K562 treated with DMSO at 1 percent for 48 hours (cell line): ENCODE data around the gene HYAL3. TPM values are rescaled to one million over a fixed set of nuclear protein-coding genes. Genes with fewer than 3 reads are reported as not detected.

ENCODE experiments used
- total RNA-seq: library from RNA; unstranded; fragments of 300-600 nt; gene quantifications from 2 replicates; pipeline ENCODE4 v1.2.3, GENCODE V29; 2022; ENCODE audit warnings: low replicate concordance; ENCODE audit errors: extremely low read depth

HYAL3 gene
- not detected in 2 replicates for total RNA-seq

GRCh38 chr3:50298836-50299637, at the start of gene HYAL3, which contains the start of gene NAA80:
Gene HYAL3 (minus strand): TSS chr3:50299405. CDS start chr3:50295602, 3,803 bp downstream.
Gene NAA80 (minus strand): TSS chr3:50299405. CDS start chr3:50297463, 1,942 bp downstream.

GRCh38 chr3:50345586-50346234, 46.5 kb upstream of the HYAL3 start, which contains the start of gene ZMYND10:
Gene ZMYND10 (minus strand): TSS chr3:50345732. CDS start chr3:50345579, 153 bp downstream.

GRCh38 chr3:50340448-50341329, 41.5 kb upstream of the HYAL3 start, which contains the start of gene RASSF1:
Gene RASSF1 (minus strand): TSS chr3:50340836. CDS start chr3:50340805, 31 bp downstream.

GRCh38 chr3:50327943-50328691, 28.9 kb upstream of the HYAL3 start, which contains the start of gene TUSC2:
Gene TUSC2 (minus strand): TSS chr3:50328223. CDS start chr3:50328099, 124 bp downstream.

GRCh38 chr3:50322386-50323091, 23.3 kb upstream of the HYAL3 start, which contains the start of gene HYAL2:
Gene HYAL2 (minus strand): TSS chr3:50322745. CDS start chr3:50320489, 2,256 bp downstream.

GRCh38 chr3:50303013-50303815, 4.0 kb upstream of the HYAL3 start, which contains the start of gene HYAL1:
Gene HYAL1 (minus strand): TSS chr3:50303574. CDS start chr3:50302956, 618 bp downstream.

GRCh38 chr3:50292159-50293078, 6.8 kb downstream of the HYAL3 start, which contains the start of gene IFRD2:
Gene IFRD2 (minus strand): TSS chr3:50292429. CDS start chr3:50292274, 155 bp downstream.

GRCh38 chr3:50278880-50279224, 20.4 kb downstream of the HYAL3 start, which contains the start of gene LSMEM2:
Gene LSMEM2 (plus strand): TSS chr3:50279087. CDS start chr3:50279114, 27 bp downstream.

GRCh38 chr3:50268703-50269451, 30.3 kb downstream of the HYAL3 start, which contains the start of gene SEMA3B:
Gene SEMA3B (plus strand): TSS chr3:50269147. CDS start chr3:50269241, 94 bp downstream.

Other genes with a start within 250 kb of the HYAL3 start
- gene RBM5, start 210.5 kb downstream of the HYAL3 start, total RNA-seq = not detected in 2 replicates
- gene SEMA3F, start 144.1 kb downstream of the HYAL3 start, total RNA-seq = not detected in 2 replicates
- gene GNAT1, start 107.8 kb downstream of the HYAL3 start, total RNA-seq = not detected in 2 replicates
- not detected in 2 replicates for gene SLC38A3, start 94.1 kb downstream of the HYAL3 start, total RNA-seq
- gene GNAI2, start 63.2 kb downstream of the HYAL3 start, total RNA-seq = not detected in 2 replicates
- not detected in 2 replicates for gene SEMA3B, start 30.3 kb downstream of the HYAL3 start, total RNA-seq
- gene LSMEM2, start 20.3 kb downstream of the HYAL3 start, total RNA-seq = not detected in 2 replicates
- gene IFRD2, start 7.0 kb downstream of the HYAL3 start, total RNA-seq = not detected in 2 replicates
- gene NAA80, start within 50 bp of the HYAL3 start, total RNA-seq = not detected in 2 replicates
- not detected in 2 replicates for gene HYAL1, start 4.2 kb upstream of the HYAL3 start, total RNA-seq
- not detected in 2 replicates for gene HYAL2, start 23.3 kb upstream of the HYAL3 start, total RNA-seq
- not detected in 2 replicates for gene TUSC2, start 28.8 kb upstream of the HYAL3 start, total RNA-seq
- gene RASSF1, start 41.4 kb upstream of the HYAL3 start, total RNA-seq = not detected in 2 replicates
- gene ZMYND10, start 46.3 kb upstream of the HYAL3 start, total RNA-seq = not detected in 2 replicates
- gene NPRL2, start 51.4 kb upstream of the HYAL3 start, total RNA-seq = not detected in 2 replicates
- gene CYB561D2, start 51.5 kb upstream of the HYAL3 start, total RNA-seq = not detected in 2 replicates
- gene TMEM115, start 60.1 kb upstream of the HYAL3 start, total RNA-seq = not detected in 2 replicates
- not detected in 2 replicates for gene CACNA2D2, start 204.2 kb upstream of the HYAL3 start, total RNA-seq